HepG2 (cell line): Measurements from ENCODE around the gene ALDH2. TPM values are rescaled to one million over a fixed set of nuclear protein-coding genes. Genes with fewer than 3 reads are reported as not detected.
A peak's percentile ranks its signal among the peaks of the same experiment; 100 is the strongest.

Source experiments
- ATF4 ChIP-seq, 2 experiments: fragments of 450-650 bp in 1 of 2; sonication (generic) in 1 of 2; formaldehyde crosslinking; IDR thresholded peaks; 2 replicates each; pipeline versions ENCODE4 v1.5.0 to v1.8.0; 2020 to 2022; ENCODE audit warnings: mild to moderate bottlenecking in 1 of 2, missing genetic modification reagents in 1 of 2
- DR1 ChIP-seq: sonication (generic); formaldehyde crosslinking; IDR thresholded peaks from 2 replicates; pipeline ENCODE4 v1.8.0; 2021; ENCODE audit warnings: mild to moderate bottlenecking, missing genetic modification reagents, inconsistent platforms
- GATA4 ChIP-seq: sonication (generic); IDR thresholded peaks from 2 replicates; pipeline ENCODE4 v1.6.1; 2016; ENCODE audit warnings: antibody characterized with exemption, low read depth, borderline replicate concordance
- HMGXB4 ChIP-seq, 2 experiments: sonication (generic) in 1 of 2; formaldehyde crosslinking in 1 of 2; IDR thresholded peaks; 2 replicates each; pipeline versions ENCODE4 v1.4.0 to v1.6.1; 2018 to 2020; ENCODE audit warnings: missing genetic modification reagents in 2 of 2, borderline replicate concordance in 1 of 2, low read depth in 1 of 2, mild to moderate bottlenecking in 1 of 2, missing biosample characterization in 1 of 2
- KAT8 ChIP-seq: IDR thresholded peaks from 2 replicates; pipeline ENCODE4 v1.6.1; 2016; ENCODE audit warnings: missing genetic modification reagents, missing compliant biosample characterization
- KLF11 ChIP-seq: IDR thresholded peaks from 2 replicates; pipeline ENCODE4 v1.6.1; 2016; ENCODE audit warnings: missing compliant biosample characterization
- KLF6 ChIP-seq: IDR thresholded peaks from 2 replicates; pipeline ENCODE4 v1.8.0; 2016; ENCODE audit warnings: missing biosample characterization, missing genetic modification reagents
- RAD21 ChIP-seq: fragments of 450-650 bp; formaldehyde crosslinking; IDR thresholded peaks from 2 replicates; pipeline ENCODE4 v1.5.0; 2020; ENCODE audit warnings: mild to moderate bottlenecking
- SETDB1 ChIP-seq: sonication (generic); formaldehyde crosslinking; IDR thresholded peaks from 2 replicates; pipeline ENCODE4 v1.5.1; 2020; ENCODE audit warnings: missing genetic modification reagents, mild to moderate bottlenecking, borderline replicate concordance
- TAF15 ChIP-seq: fragments of 200-400 bp; formaldehyde crosslinking; IDR thresholded peaks from one replicate; pipeline ENCODE4 v1.6.1; 2018; ENCODE audit warnings: mild to moderate bottlenecking, low read depth, low read length; ENCODE audit not compliant: poor library complexity, severe bottlenecking
- ZNF577 ChIP-seq: sonication (generic); formaldehyde crosslinking; IDR thresholded peaks from 2 replicates; pipeline ENCODE4 v1.4.0; 2020; ENCODE audit warnings: mild to moderate bottlenecking, low read depth, missing genetic modification reagents, borderline replicate concordance
- ZNF609 ChIP-seq: sonication (generic); formaldehyde crosslinking; IDR thresholded peaks from 2 replicates; pipeline ENCODE4 v1.4.0; 2020; ENCODE audit warnings: mild to moderate bottlenecking, missing genetic modification reagents, borderline replicate concordance
- ZNF737 ChIP-seq: sonication (generic); formaldehyde crosslinking; IDR thresholded peaks from 2 replicates; pipeline ENCODE4 v1.5.0; 2020; ENCODE audit warnings: missing genetic modification reagents, mild to moderate bottlenecking, borderline replicate concordance
- polyA plus RNA-seq, 8 experiments: library from polyadenylated mRNA; depleted of rRNA in 3 of 8; stranded (reverse) in 7 of 8; unstranded in 1 of 8; fragments of >200 nt; fragmentation: Illumina TruSeq in 4 of 8; extraction: Trizol in 4 of 8; gene quantifications; 2 replicates each; pipeline versions ENCODE4 v1.2.1 to v1.2.3, GENCODE V29; 2011 to 2016; ENCODE audit warnings: low read depth in 4 of 8, missing spikeins in 1 of 8, mixed read lengths in 1 of 8; ENCODE audit not compliant: insufficient read depth in 1 of 8
- total RNA-seq, 5 experiments: library from RNA; depleted of rRNA; stranded (reverse); fragments of >200 nt; fragmentation: Illumina TruSeq; extraction: Trizol; gene quantifications; 2 replicates each; pipeline ENCODE4 v1.2.3, GENCODE V29; 2016; ENCODE audit warnings: low read depth in 1 of 5
- TF ChIP-seq, protein P1 (sequence below): fragments of 450-650 bp; IDR thresholded peaks from 2 replicates; pipeline ENCODE4 v1.6.1; 2017; ENCODE audit warnings: mild to moderate bottlenecking
- TF ChIP-seq, protein P2 (sequence below): sonication (generic); formaldehyde crosslinking; IDR thresholded peaks from 2 replicates; pipeline ENCODE4 v1.8.1; 2023; ENCODE audit warnings: missing genetic modification reagents, inconsistent platforms, borderline replicate concordance
- TF ChIP-seq, protein P3 (sequence below): IDR thresholded peaks from 2 replicates; pipeline ENCODE4 v1.6.1; 2016; ENCODE audit warnings: missing compliant biosample characterization, missing genetic modification reagents, borderline replicate concordance

The ALDH2 gene
- total and polyA plus RNA-seq, 2 of the 13 experiments (the other 11 are each of a cell fraction or from before 2014, with no cell fraction given): 78.8 to 103 TPM

GRCh38 chr12:111788178-111788654 lies 21.5 kb downstream of the ALDH2 start (continued):
- no peak for TF ChIP-seq KLF11
- TF ChIP-seq, protein P1, sequence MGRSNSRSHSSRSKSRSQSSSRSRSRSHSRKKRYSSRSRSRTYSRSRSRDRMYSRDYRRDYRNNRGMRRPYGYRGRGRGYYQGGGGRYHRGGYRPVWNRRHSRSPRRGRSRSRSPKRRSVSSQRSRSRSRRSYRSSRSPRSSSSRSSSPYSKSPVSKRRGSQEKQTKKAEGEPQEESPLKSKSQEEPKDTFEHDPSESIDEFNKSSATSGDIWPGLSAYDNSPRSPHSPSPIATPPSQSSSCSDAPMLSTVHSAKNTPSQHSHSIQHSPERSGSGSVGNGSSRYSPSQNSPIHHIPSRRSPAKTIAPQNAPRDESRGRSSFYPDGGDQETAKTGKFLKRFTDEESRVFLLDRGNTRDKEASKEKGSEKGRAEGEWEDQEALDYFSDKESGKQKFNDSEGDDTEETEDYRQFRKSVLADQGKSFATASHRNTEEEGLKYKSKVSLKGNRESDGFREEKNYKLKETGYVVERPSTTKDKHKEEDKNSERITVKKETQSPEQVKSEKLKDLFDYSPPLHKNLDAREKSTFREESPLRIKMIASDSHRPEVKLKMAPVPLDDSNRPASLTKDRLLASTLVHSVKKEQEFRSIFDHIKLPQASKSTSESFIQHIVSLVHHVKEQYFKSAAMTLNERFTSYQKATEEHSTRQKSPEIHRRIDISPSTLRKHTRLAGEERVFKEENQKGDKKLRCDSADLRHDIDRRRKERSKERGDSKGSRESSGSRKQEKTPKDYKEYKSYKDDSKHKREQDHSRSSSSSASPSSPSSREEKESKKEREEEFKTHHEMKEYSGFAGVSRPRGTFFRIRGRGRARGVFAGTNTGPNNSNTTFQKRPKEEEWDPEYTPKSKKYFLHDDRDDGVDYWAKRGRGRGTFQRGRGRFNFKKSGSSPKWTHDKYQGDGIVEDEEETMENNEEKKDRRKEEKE: no peak
- TF ChIP-seq KAT8 (CRISPR knock-in tag): no peak
- peak; percentile 81 for TF ChIP-seq RAD21 (CRISPR knock-in tag)
- TF ChIP-seq ZNF577 (CRISPR knock-in tag): no peak
- no peak for TF ChIP-seq SETDB1 (CRISPR knock-in tag)
- no peak for TF ChIP-seq GATA4
- TF ChIP-seq, protein P2, sequence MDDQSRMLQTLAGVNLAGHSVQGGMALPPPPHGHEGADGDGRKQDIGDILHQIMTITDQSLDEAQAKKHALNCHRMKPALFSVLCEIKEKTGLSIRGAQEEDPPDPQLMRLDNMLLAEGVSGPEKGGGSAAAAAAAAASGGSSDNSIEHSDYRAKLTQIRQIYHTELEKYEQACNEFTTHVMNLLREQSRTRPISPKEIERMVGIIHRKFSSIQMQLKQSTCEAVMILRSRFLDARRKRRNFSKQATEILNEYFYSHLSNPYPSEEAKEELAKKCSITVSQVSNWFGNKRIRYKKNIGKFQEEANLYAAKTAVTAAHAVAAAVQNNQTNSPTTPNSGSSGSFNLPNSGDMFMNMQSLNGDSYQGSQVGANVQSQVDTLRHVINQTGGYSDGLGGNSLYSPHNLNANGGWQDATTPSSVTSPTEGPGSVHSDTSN: no peak
- TF ChIP-seq KLF6: no peak
- TF ChIP-seq, protein P3, sequence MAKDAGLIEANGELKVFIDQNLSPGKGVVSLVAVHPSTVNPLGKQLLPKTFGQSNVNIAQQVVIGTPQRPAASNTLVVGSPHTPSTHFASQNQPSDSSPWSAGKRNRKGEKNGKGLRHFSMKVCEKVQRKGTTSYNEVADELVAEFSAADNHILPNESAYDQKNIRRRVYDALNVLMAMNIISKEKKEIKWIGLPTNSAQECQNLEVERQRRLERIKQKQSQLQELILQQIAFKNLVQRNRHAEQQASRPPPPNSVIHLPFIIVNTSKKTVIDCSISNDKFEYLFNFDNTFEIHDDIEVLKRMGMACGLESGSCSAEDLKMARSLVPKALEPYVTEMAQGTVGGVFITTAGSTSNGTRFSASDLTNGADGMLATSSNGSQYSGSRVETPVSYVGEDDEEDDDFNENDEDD (CRISPR knock-in tag): no peak
- peak in 1 of 2 experiments; percentile 96; a peak in 2 of 4 replicates for TF ChIP-seq ATF4 (CRISPR knock-in tag; IDR thresholded peaks at IDR 0.05)
- TF ChIP-seq TAF15: no peak
- no peak for TF ChIP-seq HMGXB4 (CRISPR knock-in tag; IDR thresholded peaks at IDR 0.05; ENCODE audit: borderline replicate concordance in 1 of 2, low read depth in 1 of 2)
- no peak for TF ChIP-seq ZNF609 (CRISPR knock-in tag)
- no peak for TF ChIP-seq ZNF737 (CRISPR knock-in tag)
- no peak for TF ChIP-seq DR1 (CRISPR knock-in tag)
